ENCODE data around the gene CDKN1C.

- TF ChIP-seq SNAI2 (CRISPR knock-in tag; IDR thresholded peaks at IDR 0.05) (no peak), ZFP3 (CRISPR knock-in tag; IDR thresholded peaks at IDR 0.05) (no peak), OSR1 (CRISPR knock-in tag; IDR thresholded peaks at IDR 0.05) (no peak), ZNF565 (CRISPR knock-in tag; conservative IDR thresholded peaks at IDR 0.05; ENCODE audit: low read depth) (no peak)
Observed at GRCh38 chr11:2847561-2847960, 38.0 kb downstream of the CDKN1C start.
